PC-3 (cell line): Measurements from ENCODE around the gene IFT57. TPM values are rescaled to one million over a fixed set of nuclear protein-coding genes. Genes with fewer than 3 reads are reported as not detected.

Source experiments
- ATAC-seq: fragments of 200-7000 bp; cut with Tn5 transposase; 2 replicates; pipeline ENCODE4 v1.9.1; 2020; ENCODE audit warnings: mild to moderate bottlenecking, moderate library complexity
- BruUV-seq: library from RNA; stranded (reverse); fragments of 400-500 nt; replicated peaks from 2 replicates; lab custom pipeline; 2021; lab: Mats Ljungman, UMichigan
- CTCF ChIA-PET: fragments of 300-600 bp; sonication (Branson Sonifier 250); formaldehyde crosslinking; loops from one replicate; lab custom pipeline; 2022; ENCODE audit warnings: antibody characterized with exemption; lab: Charles Lee
- POLR2A ChIA-PET: fragments of 300-600 bp; sonication (Branson Sonifier 250); formaldehyde crosslinking; loops from one replicate; lab custom pipeline; 2022; ENCODE audit warnings: antibody characterized with exemption; ENCODE audit not compliant: unreplicated experiment; lab: Charles Lee
- DNase-seq: peaks from one replicate; pipeline ENCODE4 v3.0.0-alpha.2; 2015
- H2AFZ ChIP-seq: fragments of 300-600 bp; sonication (generic); 2 replicates; pipeline ENCODE4 v1.6.0; 2016; ENCODE audit warnings: antibody characterized with exemption, low read length
- H3F3A ChIP-seq: fragments of 300-600 bp; sonication (generic); one replicate; pipeline ENCODE4 v1.6.0; 2017; ENCODE audit warnings: antibody characterized with exemption, low read length, control low read depth, mild to moderate bottlenecking; ENCODE audit not compliant: unreplicated experiment
- H3K27ac ChIP-seq: fragments of 300-600 bp; sonication (generic); 2 replicates; pipeline ENCODE4 v1.5.1; 2016; ENCODE audit warnings: mild to moderate bottlenecking, low read length
- H3K27me3 ChIP-seq: fragments of 300-600 bp; sonication (generic); 2 replicates; pipeline ENCODE4 v1.6.1; 2016; ENCODE audit warnings: low read length, mixed read lengths
- H3K36me3 ChIP-seq: fragments of 300-600 bp; sonication (generic); 2 replicates; pipeline ENCODE4 v1.6.1; 2016; ENCODE audit warnings: low read depth, mixed run types, low read length, mixed read lengths
- H3K4me1 ChIP-seq: fragments of 300-600 bp; sonication (generic); 2 replicates; pipeline ENCODE4 v1.5.1; 2016; ENCODE audit warnings: low read length; ENCODE audit not compliant: insufficient read depth
- H3K4me2 ChIP-seq: fragments of 300-600 bp; sonication (generic); 2 replicates; pipeline ENCODE4 v1.6.0; 2016; ENCODE audit warnings: low read length
- H3K4me3 ChIP-seq: fragments of 300-600 bp; sonication (generic); 2 replicates; pipeline ENCODE4 v1.5.1; 2016; ENCODE audit warnings: mild to moderate bottlenecking, low read length, mixed read lengths
- H3K79me2 ChIP-seq: fragments of 300-600 bp; sonication (generic); 2 replicates; pipeline ENCODE4 v1.6.1; 2017; ENCODE audit warnings: low read length, mixed read lengths
- H3K9ac ChIP-seq: fragments of 300-600 bp; sonication (generic); 2 replicates; pipeline ENCODE4 v1.6.0; 2016; ENCODE audit warnings: mild to moderate bottlenecking, low read length
- H3K9me2 ChIP-seq: fragments of 300-600 bp; sonication (generic); replicated peaks from 2 replicates; pipeline ENCODE4 v1.6.1; 2016; ENCODE audit warnings: mixed run types, low read length, mixed read lengths
- H3K9me3 ChIP-seq: fragments of 300-600 bp; sonication (generic); 2 replicates; pipeline ENCODE4 v1.6.1; 2016; ENCODE audit warnings: low read length, mixed read lengths
- H4K20me1 ChIP-seq: fragments of 300-600 bp; sonication (generic); 2 replicates; pipeline ENCODE4 v1.6.1; 2016; ENCODE audit warnings: low read length, mixed read lengths
- EZH2 ChIP-seq: fragments of 300-600 bp; sonication (generic); IDR thresholded peaks from one replicate; pipeline ENCODE4 v1.6.1; 2017; ENCODE audit warnings: antibody characterized with exemption, mild to moderate bottlenecking, low read length; ENCODE audit not compliant: unreplicated experiment
- EZH2phosphoT487 ChIP-seq: fragments of 300-600 bp; sonication (generic); IDR thresholded peaks from 2 replicates; pipeline ENCODE4 v1.6.1; 2018; ENCODE audit warnings: mild to moderate bottlenecking, antibody characterized with exemption, low read length, borderline replicate concordance
- intact Hi-C: fragments of 100-400 bp; cut with micrococcal nuclease; formaldehyde crosslinking; loops from 2 replicates; pipeline ENCODE4 v1.9.0; 2023
- total RNA-seq: library from RNA; depleted of rRNA; stranded (reverse); fragments of >200 nt; gene quantifications from 2 replicates; pipeline ENCODE4 v1.2.3, GENCODE V29; 2014
- TF ChIP-seq, protein P1 (sequence below): fragments of 300-600 bp; sonication (generic); conservative IDR thresholded peaks from 2 replicates; pipeline ENCODE4 v1.5.1; 2017; ENCODE audit warnings: antibody characterized with exemption, low read depth, mild to moderate bottlenecking, low read length

Gene IFT57
- total RNA-seq, 1 experiment from 2014 or later: 54.0 TPM

DNA sequence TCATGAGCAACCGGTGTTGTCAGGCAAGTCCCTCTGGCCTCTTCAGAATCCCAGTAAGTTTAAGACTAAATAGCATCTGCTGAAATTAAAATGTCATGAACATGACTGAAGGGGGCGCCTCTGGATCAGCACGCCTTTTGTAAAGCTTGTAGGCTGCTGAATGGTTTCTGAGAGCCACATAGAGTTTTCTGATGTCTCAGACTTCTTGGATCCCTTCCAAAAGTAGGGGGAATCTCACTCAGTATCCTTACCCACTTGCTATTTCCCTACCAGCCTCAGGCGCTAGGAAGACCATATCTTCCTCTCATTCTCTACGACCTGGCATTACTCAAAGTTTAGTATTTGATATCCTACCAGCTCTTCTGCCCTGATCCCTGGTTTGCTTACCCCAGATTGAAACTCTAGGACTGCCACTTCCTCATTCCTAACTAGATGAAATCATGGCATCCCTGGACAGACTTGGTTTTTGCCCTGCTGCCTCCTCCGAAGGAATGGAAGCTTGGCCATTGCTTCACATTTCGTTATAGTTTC lies 68.7 kb downstream of the IFT57 start:
- Histone ChIP-seq H3K79me2 (no peaks in the 10 kb centered on the region), H3K9ac (no peak overlapping the region), H3F3A (no peaks in the 10 kb centered on the region), H3K9me2 (no peaks in the 10 kb centered on the region), H3K4me2 (peak overlapping the region; percentile 7; the same call in 1 of the 2 replicates), H3K36me3 (no peaks in the 10 kb centered on the region), H3K27ac (no peak overlapping the region), H4K20me1 (no peaks in the 10 kb centered on the region), H3K9me3 (no peaks in the 10 kb centered on the region), H2AFZ (no peak overlapping the region), H3K4me3 (no peak overlapping the region), H3K4me1 (peaks cover 9% of the 10 kb centered on the region; the same call in 1 of the 2 replicates), H3K27me3 (no peaks in the 10 kb centered on the region)
- TF ChIP-seq EZH2: no peak
- TF ChIP-seq, protein P1, sequence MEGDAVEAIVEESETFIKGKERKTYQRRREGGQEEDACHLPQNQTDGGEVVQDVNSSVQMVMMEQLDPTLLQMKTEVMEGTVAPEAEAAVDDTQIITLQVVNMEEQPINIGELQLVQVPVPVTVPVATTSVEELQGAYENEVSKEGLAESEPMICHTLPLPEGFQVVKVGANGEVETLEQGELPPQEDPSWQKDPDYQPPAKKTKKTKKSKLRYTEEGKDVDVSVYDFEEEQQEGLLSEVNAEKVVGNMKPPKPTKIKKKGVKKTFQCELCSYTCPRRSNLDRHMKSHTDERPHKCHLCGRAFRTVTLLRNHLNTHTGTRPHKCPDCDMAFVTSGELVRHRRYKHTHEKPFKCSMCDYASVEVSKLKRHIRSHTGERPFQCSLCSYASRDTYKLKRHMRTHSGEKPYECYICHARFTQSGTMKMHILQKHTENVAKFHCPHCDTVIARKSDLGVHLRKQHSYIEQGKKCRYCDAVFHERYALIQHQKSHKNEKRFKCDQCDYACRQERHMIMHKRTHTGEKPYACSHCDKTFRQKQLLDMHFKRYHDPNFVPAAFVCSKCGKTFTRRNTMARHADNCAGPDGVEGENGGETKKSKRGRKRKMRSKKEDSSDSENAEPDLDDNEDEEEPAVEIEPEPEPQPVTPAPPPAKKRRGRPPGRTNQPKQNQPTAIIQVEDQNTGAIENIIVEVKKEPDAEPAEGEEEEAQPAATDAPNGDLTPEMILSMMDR: peak; percentile 76
- ChIA-PET CTCF (interaction anchor here (1.1 kb wide), 1 partner anchor 324 kb away, joined by 4 read pairs; no protein-coding TSS in a partner anchor), POLR2A (no interaction called here)
- ATAC-seq: peak; percentile 70; the same call in 1 of the 2 replicates
- no TSS peak for BruUV-seq
- intact Hi-C loops: loop anchor here (1.0 to 2.0 kb wide), 2 partner anchors 253 to 323 kb away; no protein-coding TSS in a partner anchor
- peak; percentile 71 for DNase-seq

DNA sequence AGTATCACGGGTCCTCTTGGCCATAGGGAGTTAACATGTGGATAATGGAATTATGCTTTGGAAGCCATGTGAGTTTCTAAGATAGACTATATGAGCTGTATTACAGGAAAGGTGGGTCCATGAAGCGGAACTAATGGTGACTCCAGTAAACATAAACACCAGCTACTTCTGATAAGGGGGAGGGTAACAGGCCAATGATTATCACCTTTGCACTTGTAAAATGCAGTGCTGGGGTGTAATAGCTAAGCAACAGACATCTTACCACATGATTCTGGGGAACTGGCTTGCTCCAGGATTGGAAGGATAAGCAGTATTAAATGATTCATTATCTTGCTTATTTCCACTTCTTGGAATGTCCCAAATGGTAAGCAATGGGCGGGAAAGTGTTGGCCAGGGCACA lies 70.0 kb downstream of the IFT57 start:
- Histone ChIP-seq H3K4me1 (peaks cover 9% of the 10 kb centered on the region; the same call in 1 of the 2 replicates), H3K9me3 (no peaks in the 10 kb centered on the region), H4K20me1 (no peaks in the 10 kb centered on the region), H3K4me2 (no peak overlapping the region), H3K36me3 (no peaks in the 10 kb centered on the region), H3K27me3 (no peaks in the 10 kb centered on the region), H2AFZ (no peak overlapping the region), H3K9ac (no peak overlapping the region), H3K4me3 (no peak overlapping the region), H3K79me2 (no peaks in the 10 kb centered on the region), H3K27ac (no peak overlapping the region), H3F3A (no peaks in the 10 kb centered on the region), H3K9me2 (no peaks in the 10 kb centered on the region)
- ATAC-seq (no peak), DNase-seq (no peak)
- BruUV-seq: no TSS peak
- TF ChIP-seq, protein P1: no peak
- TF ChIP-seq EZH2 (no peak), EZH2phosphoT487 (no peak)
- intact Hi-C loops: loop anchor here (2.0 kb wide), 1 partner anchor 325 kb away; no protein-coding TSS in a partner anchor
- CTCF ChIA-PET: no interaction called here
- POLR2A ChIA-PET: interaction anchor here (0.6 kb wide), 1 partner anchor 343 kb away, joined by 3 read pairs; no protein-coding TSS in a partner anchor

DNA sequence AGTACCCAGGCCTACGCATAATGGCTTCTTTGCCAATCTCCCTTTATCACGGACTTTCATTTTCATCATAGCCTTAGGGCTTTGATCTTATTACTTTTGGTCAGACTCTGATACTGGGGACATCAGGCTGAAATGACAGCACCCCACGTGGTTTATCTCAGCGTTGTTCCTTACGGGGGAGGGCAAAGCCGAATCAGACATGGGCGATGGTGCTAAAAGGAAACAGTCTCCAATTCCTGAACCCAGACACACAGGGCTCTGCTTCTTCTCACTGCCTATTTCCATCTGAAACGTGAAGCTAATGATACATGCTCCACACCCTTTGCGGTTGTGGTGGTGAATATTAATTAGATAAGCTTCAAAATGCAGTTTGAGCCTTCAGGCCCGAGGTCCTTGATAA lies 72.0 kb downstream of the IFT57 start:
- H3F3A ChIP-seq: no peaks in the 10 kb centered on the region
- POLR2A ChIA-PET: no interaction called here
- CTCF ChIA-PET: no interaction called here
- no peak overlapping the region for H3K27ac ChIP-seq
- H3K9me3 ChIP-seq: no peaks in the 10 kb centered on the region
- H3K9me2 ChIP-seq: no peaks in the 10 kb centered on the region
- H3K36me3 ChIP-seq: peaks cover 3% of the 10 kb centered on the region; the same call in 1 of the 2 replicates
- H3K27me3 ChIP-seq: no peaks in the 10 kb centered on the region
- H3K4me1 ChIP-seq: peaks cover 9% of the 10 kb centered on the region; the same call in 1 of the 2 replicates
- DNase-seq (no peak), ATAC-seq (no peak)
- H3K4me3 ChIP-seq: no peak overlapping the region
- TF ChIP-seq EZH2phosphoT487: no peak
- TF ChIP-seq, protein P1: no peak
- no peak for TF ChIP-seq EZH2
- no peak overlapping the region for H2AFZ ChIP-seq
- H3K4me2 ChIP-seq: no peak overlapping the region
- H3K79me2 ChIP-seq: no peaks in the 10 kb centered on the region
- no TSS peak for BruUV-seq
- no peak overlapping the region for H3K9ac ChIP-seq
- intact Hi-C loops: no loop called here
- H4K20me1 ChIP-seq: no peaks in the 10 kb centered on the region
